ENCODE data around the gene PPP2R3B.
"Not testable (repeated sequence)": the region's sequence is repeated elsewhere in the genome, so short reads cannot be mapped to it uniquely, and the experiment has no call there.

Gene PPP2R3B

DNA sequence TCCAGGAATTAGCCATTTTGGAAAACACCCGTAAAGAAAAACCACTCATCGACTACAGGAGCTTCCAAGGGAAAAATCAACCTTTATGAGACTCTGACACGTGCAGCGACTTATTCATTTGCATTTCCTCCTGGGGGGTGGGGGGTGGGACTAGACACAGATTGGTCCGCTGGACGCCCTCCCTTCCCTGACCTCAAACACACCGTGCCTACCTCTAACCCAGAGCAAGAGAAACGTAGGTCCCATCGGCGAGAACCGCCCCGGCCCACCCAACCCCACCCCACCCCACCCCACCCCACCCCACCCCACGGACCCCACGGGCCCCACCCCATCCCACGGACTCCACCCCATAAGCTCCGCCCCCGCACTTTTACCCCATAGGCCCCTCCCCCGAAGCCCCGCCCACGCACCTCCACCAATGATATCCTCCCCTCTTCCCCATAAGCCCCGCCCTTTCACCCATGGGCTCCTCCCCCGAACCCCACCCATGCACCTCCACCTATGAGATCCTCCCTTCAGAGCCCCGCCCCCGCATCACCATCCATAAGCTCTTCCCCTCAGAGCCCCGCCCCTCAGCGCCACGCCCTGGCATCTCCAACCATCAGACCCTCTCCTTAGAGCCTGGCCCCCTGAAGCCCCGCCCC, 69.2 kb downstream of the PPP2R3B start:
- no peak for DNase-seq

DNA sequence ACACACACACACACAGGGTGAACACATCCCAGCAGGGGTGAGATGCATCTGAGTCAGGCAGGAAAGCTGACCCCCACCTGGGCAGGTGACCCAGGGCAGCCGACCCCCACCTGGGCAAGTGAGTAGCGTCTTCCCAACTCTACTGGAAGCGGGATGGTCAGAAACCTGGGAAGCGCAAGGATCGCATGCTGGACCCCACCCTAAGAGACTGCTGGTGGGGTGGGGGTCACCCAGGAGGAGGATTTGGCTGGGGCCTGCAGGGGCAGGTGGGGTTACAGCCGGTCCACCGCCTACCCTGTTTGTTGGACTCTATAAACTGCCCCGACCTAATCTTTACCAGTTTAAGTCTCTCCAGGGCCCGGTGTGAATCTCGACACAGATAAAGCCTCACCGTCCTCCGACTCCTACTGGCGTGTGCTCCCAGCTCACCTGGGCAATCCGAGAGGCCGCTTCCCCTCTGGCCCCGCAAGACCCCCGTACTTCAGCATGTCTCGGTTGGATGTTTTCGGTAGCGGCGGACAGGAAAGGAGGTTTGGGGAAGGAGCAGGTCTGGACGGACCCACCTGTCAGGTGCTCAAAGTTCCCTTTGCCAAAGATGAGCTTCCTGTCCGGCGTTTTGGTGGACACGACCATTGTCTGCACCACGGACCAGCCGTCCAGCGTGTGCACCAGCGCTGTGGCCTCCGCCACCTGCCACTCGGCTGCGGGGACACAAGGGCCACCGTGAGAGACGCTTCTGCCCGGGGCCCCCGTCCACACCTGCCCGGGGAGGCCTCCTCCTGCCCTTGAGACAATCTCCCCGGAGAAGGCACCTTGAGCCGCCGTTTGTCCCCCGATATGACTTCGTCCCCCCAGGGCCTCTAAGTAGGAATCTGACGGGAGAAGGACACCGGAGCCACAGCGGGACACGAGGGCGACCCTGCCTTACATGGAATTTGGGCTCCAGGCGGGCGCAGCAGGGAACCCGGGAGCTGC, 70.1 kb downstream of the PPP2R3B start:
- DNase-seq = no peak

DNA sequence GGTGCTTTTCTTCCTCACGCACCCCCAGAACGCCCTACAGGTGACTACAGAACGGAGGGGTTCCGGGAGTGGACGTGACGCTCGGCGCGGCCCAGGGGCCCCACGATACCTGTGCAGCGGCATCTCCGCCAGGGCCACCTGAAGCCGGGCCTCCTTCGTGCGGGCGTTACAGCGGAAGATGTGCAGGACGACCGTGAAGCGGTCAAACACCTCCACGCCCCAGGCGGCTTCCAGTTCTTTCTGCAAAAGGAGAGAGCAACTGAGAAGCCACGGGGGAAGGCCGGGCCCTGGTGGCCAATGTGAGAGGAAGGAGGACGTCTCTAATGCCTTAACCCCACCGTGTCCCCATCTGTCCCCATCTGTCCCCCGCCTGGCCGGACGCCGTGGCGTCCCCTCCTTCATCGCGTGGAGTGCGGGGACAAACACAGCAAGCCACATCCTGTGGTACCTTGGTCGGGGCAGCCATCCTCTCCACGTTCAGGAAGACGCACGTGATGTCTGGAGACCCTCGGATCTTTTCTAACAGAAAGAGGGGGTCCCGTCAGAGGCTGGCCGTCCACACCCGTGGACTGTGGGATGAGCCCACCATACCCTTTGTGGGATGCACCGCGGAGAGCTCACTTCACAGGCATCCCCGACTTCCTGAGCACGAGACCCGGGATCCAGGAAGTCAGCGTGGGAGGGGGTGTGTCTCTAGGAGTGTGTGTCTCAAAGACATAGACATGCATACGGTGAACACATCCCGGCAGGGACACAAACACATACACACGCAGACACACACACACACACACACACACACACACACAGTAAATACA, 71.7 kb downstream of the PPP2R3B start:
- no peak for DNase-seq

DNA sequence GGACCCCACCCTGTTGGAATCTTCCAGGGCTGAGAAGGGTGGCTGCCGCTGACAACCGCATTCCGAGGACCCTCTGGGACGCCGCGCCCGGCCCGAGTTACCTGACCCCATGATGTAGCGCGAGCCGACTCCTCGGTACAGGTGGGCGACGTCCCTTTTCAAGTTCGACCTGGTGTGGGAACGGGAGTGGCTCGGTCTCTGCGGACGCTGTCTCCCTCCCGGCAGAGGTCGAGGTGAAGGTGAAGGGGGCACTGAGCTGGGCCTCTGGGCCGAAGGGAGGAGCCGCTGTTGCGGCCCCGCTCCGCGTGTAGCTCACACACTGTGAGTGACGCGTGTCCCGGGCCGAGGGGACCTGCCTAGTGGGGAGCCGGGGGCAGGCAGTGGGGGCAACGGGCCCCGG, 72.7 kb downstream of the PPP2R3B start:
- no peak for DNase-seq

DNA sequence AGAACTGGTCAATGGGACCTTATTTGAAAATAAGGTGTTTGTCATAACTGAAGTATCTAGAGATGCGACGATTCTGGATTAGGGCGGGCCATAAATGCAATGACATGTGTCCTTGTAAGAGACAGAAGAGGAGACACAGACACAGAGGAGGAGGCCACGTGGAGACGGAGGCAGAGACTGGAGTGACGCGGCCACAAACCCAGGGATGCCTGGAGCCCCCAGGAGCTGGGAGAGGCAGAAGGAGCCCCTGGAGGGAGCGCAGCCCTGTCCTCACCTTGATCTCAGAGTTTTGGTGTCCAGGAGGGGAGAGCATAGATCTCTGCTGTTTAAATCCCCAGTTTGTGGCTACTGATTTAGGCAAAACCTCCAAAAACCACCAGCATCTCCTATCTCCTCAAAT, 73.2 kb downstream of the PPP2R3B start:
- DNase-seq = no peak

DNA sequence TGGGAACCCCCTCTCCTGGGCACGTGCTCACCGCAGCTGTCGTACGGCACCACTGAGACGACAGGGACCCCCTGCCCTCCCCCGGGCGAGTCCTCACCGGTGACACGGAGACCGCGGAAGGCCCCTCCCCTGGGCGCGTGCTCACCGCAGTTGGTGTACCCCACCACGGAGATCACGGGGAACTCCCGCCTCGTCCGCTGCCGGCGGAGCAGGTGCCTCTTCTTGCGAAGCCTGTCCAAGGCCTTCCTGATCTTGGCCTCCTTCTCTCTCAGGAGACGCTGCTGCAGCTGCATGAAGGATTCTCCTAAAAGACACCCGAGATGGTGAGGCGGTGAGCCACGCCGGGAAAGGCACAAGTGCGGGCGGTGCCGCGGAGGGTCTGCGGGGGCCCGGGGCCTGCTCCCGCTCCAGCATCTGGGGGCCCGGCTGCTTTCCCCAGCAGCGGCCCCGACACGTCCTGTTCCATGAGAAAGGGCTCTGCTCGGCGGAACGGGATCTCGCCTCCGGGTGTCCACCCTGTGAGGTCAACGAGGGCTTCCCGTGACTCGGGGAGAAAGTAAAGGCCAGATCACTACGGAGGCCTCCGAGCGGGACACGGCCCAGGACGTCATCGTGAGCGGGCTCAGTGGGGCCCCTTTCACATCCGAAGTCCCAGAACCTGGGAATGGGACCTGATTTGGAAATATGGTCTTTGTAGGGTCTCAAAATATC, 73.9 kb downstream of the PPP2R3B start:
- no peak for DNase-seq

DNA sequence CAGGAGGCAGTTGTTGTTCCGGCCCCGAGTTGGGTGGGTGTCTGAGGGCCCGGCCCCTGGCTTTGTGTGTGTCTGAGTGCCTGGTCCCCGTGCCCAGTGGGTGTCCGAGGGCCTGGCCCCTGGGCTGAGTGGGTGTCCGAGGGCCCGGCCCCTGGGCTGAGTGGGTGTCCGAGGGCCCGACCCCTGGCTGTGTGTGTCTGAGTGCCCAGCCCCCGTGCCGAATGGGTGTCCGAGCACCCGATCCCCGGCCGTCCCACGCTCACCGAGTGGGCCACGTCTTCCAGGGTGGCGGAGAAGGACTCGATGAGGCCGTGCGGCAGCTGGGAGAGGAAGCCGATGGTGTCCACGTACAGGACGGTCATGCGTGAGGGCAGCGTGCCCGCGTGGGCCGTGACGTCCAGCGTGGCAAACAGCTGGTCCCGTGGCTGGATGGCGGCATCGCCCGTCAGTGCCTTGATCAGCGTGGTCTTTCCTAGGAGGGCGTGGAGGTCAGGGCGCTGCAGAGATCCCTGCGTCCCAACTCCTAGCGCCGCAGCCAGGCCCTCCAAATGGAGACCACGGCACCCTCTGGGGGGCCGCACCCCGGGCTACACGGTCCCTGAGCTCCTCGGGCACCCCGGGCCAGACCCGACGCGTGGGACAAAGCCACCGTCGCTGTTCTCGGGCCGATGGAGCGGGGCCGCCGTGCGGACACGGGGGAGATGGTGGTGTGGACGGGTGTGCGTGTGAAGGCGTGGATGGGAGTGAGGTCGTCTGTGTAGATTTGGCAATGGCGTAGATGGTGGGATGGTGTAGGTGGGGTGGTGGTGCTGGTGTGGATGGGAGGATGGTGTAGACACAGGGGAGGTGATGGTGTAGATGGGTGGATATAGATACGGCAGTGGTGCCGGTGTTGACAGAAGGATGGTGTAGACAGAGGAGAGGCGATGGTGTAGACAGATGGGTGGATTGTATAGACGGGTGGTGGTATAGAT, 75.3 kb downstream of the PPP2R3B start:
- DNase-seq = no peak

DNA sequence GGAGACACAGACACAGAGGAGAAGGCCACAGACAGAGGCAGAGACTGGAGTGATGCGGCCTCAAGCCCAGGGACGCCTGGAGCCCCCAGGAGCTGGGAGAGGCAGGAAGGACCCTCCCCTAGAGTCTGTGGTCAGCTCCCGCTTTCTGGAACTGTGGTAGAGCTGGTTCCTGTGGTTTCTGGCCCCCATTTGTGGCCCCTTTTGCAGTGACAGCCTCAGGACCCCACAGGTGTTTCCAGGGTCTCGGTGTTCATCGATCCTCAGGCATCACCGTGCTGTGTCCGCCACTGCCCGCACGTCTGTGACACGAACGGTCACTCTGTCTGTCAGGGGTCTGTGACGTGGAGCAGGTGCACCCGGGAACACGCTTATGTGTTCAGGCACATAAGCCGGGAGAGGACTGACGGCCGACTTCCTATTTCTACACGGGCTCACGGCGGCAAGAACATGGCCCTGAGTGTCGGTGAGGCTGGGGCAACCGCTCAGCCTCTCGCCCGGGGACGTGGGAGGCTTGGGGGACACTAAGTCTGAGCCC, 76.0 kb downstream of the PPP2R3B start:
- DNase-seq = no peak

DNA sequence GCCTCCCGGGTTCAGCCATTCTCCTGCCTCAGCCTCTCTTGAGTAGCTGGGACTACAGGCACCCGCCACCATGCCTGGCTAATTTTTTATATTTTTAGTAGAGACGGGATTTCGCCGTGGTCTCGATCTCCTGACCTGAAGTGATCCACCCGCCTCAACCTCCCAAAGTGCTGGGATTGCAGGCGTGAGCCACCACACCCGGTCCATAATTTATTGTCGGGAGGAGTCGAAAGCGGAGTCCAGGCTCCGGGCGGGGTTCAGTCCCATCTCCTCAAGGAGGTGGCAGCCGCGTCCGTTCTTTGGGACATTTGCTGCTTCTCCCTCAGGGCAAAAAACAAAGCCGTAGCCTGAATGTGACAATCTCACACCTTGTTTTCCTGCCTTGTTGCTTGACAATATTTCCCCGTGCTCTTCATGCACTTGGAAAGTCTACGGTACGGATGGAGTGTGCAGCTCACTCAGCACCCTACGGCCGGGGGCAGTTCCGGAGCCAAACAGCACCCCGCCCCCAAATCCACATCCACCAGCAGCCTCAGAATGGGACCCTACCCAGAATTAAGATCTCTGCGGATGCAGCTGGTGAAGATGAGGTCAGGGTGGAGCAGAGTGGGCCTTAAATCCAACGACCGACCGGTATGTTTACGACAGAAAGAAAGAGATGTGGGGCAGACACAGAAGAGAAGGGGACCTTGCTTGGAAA, 77.7 kb downstream of the PPP2R3B start:
- no peak for DNase-seq

DNA sequence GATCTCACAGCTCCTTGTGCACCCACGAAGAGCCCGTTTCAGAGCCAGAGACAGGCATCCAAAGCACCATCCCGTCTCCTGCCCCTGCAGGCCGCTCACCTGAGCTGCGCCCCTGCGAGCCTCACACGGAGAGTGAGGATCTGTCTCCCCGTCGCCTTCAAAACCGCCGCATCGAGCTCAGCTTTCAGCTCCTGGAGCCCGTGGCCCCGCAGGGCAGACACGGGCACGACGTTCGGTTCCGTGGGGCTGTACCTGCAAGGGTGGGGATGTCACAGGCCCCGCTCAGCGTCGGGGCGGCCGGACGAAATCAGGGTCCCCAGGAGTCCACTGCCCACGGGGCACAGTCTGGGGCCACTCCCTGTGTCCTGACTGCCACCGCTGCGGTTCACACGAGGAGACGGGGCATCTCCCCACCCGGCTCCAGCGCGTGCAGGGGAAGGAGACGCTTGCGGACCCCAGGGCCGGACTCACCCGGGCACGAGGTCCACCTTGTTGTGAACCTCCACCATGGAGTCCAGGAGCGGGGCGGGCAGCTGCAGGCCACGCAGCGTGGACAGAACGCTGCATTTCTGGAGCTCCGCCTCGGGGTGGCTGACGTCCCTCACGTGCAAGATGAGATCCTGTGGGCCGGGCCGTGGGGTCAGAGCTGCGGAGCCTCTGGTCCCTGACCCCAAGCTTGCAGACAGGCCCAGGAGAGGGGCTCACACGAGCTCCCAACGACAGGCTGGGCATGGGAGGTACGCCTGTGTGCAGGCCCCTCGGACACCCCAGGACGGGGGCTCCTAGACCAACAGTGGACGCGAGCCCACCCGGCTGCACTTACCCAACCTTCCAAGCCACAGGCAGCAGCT, 79.2 kb downstream of the PPP2R3B start:
- no peak for DNase-seq

DNA sequence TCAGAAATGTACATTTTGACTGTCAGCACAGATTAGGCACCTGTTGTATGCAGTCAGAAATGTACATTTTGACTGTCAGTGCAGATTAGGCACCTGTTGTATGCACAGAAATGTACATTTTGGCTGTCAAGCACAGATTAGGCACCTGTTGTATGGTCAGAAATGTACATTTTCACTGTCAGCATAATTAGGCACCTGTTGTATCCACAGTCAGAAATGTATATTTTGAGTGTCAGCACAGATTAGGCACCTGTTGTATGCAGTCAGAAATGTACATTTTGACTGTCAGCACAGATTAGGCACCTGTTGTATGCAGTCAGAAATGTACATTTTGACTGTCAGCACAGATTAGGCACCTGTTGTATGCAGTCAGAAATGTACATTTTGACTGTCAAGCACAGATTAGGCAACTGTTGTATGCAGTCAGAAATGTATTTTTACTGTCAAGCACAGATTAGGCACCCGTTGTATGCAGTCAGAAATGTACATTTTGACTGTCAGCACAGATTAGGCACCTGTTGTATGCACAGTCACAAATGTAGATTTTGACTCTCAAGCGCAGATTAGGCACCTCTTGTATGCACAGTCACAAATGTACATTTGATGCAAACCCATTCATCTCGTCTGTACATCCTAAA, 80.0 kb downstream of the PPP2R3B start:
- DNase-seq = not testable (repeated sequence)

DNA sequence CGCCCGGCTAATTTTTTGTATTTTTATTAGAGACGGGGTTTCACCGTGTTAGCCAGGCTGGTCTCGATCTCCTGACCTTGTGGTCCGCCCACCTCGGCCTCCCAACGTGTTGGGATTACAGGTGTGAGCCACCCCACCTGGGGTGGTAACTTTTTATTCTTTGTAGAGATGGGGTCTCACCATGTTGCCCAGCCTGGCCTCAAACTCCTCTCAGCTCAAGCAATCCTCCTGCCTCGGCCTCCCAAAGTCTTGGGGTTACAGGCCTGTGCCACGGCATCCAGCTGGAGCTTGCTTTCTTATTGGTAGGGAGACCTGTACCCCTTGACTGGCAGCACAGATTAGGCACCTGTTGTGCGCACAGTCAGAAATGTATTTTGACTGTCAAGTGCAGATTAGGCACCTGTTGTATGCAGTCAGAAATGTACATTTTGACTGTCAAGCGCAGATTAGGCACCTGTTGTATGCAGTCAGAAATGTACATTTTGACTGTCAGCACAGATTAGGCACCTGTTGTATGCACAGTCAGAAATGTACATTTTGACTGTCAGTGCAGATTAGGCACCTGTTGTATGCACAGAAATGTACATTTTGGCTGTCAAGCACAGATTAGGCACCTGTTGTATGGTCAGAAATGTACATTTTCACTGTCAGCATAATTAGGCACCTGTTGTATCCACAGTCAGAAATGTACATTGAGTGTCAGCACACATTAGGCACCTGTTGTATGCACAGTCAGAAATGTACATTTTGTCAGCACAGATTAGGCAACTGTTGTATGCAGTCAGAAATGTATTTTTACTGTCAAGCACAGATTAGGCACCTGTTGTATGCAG, 80.7 kb downstream of the PPP2R3B start:
- DNase-seq = not testable (repeated sequence)

DNA sequence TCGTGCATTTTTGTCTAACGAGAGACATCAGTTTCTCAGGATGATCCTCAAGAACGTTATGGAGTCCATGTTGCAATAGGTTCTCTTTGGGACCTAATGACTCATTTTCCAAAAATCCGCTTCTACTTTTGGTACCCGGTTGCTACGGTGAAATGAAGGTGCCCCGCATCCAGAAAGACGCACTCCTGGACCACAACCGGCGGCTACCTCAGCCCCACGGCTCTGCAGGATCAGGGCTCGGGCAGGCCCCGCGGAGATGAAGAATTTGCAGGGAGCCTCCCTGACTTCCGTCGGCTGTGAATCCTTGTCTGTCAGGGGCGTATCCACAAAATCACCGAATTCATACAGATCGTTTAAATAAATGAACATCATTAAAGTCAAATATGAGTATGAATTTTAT, 83.7 kb downstream of the PPP2R3B start:
- no peak for DNase-seq

DNA sequence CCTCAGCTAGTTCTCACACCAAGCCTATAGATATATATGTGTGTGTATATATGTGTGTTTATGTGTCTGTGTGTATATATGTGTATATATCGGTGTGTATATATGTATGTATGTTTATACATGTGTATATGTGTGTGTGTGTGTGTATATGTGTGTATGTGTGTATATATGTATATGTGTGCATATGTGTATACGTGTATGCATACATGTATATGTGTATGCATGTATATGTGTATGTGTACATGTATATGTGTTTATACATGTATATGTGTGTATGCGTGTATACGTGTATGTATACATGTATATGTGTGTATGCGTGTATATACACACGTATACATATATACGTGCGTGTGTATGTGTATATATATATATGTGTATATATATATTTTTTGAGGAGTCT, 86.4 kb downstream of the PPP2R3B start:
- no peak for DNase-seq

DNA sequence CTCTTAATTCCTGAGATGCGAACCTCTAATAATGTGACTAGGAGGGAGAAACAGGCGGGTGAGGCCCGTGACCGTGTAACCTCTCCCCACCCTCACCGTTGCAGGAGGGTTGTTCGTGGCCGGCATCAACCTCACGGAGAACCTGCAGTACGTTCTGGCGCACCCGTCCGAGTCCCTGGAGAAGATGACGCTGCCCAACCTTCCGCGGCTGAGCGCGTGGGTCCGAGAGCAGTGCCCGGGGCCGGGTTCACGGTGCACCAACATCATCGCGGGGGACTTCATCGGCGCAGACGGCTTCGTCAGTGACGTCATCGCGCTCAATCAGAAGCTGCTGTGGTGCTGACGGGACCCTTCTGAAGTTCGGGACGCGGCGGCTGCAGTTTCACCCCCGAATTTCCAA, 87.7 kb downstream of the PPP2R3B start:
- no peak for DNase-seq

DNA sequence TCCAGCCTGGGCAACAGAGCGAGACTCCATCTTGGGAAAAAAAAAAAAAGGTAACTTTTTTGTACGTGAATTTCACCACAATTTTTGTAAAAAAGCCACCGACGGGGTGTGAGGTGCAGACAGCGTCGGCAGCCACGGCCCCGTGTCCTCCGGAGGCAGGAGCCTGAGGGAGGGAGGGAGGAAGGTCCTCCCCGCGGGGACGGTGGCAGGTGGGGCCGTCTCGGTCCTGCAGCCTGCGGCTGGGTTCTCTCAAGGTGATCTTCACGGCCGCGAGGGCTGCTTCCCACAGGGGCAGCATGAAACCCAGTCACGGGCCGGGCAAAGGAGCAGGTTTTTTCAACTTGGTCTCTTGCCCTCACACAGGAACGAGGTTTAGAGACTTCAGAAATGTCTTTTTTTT, 91.6 kb downstream of the PPP2R3B start:
- DNase-seq = no peak

DNA sequence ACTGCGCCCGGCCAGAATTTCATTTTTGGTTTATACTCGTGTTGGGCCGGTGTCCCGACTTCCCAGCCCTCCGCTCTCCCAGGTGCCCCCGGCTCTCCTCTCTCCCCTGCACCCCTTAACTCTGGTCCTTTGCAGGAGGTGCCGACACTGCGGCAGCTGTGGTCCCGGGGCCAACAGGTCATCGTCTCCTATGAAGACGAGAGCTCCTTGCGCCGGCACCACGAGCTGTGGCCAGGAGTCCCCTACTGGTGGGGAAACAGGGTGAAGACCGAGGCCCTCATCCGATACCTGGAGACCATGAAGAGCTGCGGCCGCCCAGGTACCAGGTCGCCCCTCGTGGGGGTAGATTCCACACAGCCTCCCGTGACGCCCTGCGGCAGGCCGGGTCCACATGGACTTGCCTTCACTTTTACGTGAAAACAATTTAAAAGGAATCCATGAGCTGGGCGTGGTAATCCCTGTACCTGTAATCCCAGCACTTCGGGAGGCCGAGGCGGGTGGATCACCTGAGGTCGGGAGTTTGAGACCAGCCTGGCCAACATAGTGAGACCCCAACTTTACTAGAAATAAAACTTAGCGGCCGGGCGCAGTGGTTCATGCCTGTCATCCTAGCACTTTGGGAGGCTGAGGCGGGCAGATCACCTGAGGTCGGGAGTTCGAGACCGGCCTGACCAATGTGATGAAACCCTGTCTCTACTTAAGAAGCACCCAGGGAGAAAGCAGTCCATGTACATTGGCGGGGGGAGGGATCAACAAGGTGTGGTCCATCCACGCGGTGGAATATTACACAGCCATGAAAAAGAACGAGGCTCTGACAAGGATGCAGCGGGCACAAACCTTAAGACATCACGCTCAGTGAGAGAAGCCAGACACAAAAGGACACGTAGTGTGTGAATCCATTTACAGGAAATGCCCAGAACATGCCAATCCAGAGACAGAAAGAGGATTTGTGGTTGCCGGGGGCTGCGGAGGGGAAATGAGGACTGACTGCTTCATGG, 93.5 kb downstream of the PPP2R3B start:
- no peak for DNase-seq

Data from NCI-H69 (cell line).